CD4-positive, alpha-beta T cell (primary cell): ENCODE measurements around the gene NT5DC1. TPM values are rescaled to one million over a fixed set of nuclear protein-coding genes. Genes with fewer than 3 reads are reported as not detected.
A peak's percentile ranks its signal among the peaks of the same experiment; 100 is the strongest.

Source experiments
- ATAC-seq: fragments of 200-7000 bp; cut with Tn5 transposase; one replicate; pipeline ENCODE4 v1.10.0; 2022; ENCODE audit warnings: mild to moderate bottlenecking; ENCODE audit not compliant: poor library complexity
- CTCF ChIA-PET: fragments of 350-600 bp; sonication (Branson Sonifier 250); formaldehyde crosslinking; loops from one replicate; lab custom pipeline; 2021; ENCODE audit warnings: antibody characterized with exemption, inconsistent platforms; lab: Charles Lee
- POLR2A ChIA-PET: fragments of 350-600 bp; sonication (Branson Sonifier 250); formaldehyde crosslinking; loops from one replicate; lab custom pipeline; 2021; ENCODE audit warnings: antibody characterized with exemption, inconsistent platforms; lab: Charles Lee
- DNase-seq, 14 experiments: peaks; one replicate each; pipeline ENCODE4 v3.0.0-alpha.2; 2013 to 2020; ENCODE audit warnings: mixed read lengths in 2 of 14
- H3K27ac ChIP-seq, 2 donors: one replicate each; pipeline versions ENCODE4 v1.5.1 to v1.7.0; 2013; ENCODE audit warnings: low read length in 2 of 2, low read depth in 1 of 2, mild to moderate bottlenecking in 1 of 2
- H3K27me3 ChIP-seq, 2 experiments: 1 replicate in 1 of 2; 2 replicates in 1 of 2; pipeline versions ENCODE4 v1.6.1 to v1.7.0; 2013; ENCODE audit warnings: low read length in 2 of 2, control low read depth in 1 of 2, mild to moderate bottlenecking in 1 of 2, moderate library complexity in 1 of 2; ENCODE audit not compliant: insufficient read depth in 2 of 2, control insufficient read depth in 1 of 2
- H3K36me3 ChIP-seq: one replicate; pipeline ENCODE4 v1.6.1; 2013; ENCODE audit warnings: low read length, control low read depth; ENCODE audit not compliant: insufficient read depth
- H3K4me1 ChIP-seq: one replicate; pipeline ENCODE4 v1.6.1; 2013; ENCODE audit warnings: low read length, control low read depth; ENCODE audit not compliant: insufficient read depth
- H3K4me3 ChIP-seq: one replicate; pipeline ENCODE4 v1.5.1; 2013; ENCODE audit warnings: mild to moderate bottlenecking, low read length, moderate library complexity
- H3K9me3 ChIP-seq, 2 experiments: 1 replicate in 1 of 2; 2 replicates in 1 of 2; pipeline versions ENCODE4 v1.6.1 to v1.7.0; 2013; ENCODE audit warnings: low read length in 2 of 2, mild to moderate bottlenecking in 2 of 2, control low read depth in 1 of 2, moderate library complexity in 1 of 2; ENCODE audit not compliant: control insufficient read depth in 1 of 2, insufficient read depth in 1 of 2
- H3K27ac Mint-ChIP-seq: one replicate; pipeline ENCODE4 v1.8.0; 2020; ENCODE audit warnings: mixed read lengths
- H3K27me3 Mint-ChIP-seq: one replicate; pipeline ENCODE4 v1.8.0; 2021; ENCODE audit warnings: mixed read lengths
- H3K36me3 Mint-ChIP-seq: one replicate; pipeline ENCODE4 v1.8.0; 2021; ENCODE audit warnings: low read depth, mixed read lengths
- H3K4me1 Mint-ChIP-seq: one replicate; pipeline ENCODE4 v1.8.0; 2021; ENCODE audit warnings: low read depth, mixed read lengths
- H3K4me3 Mint-ChIP-seq: one replicate; pipeline ENCODE4 v1.8.0; 2020; ENCODE audit warnings: mild to moderate bottlenecking, mixed read lengths
- H3K9me3 Mint-ChIP-seq: one replicate; pipeline ENCODE4 v1.8.0; 2020; ENCODE audit warnings: mixed read lengths
- CTCF ChIP-seq: fragments of 200-600 bp; IDR thresholded peaks from one replicate; pipeline ENCODE4 v1.8.0; 2022; ENCODE audit warnings: antibody characterized with exemption, mild to moderate bottlenecking
- intact Hi-C, 2 experiments: fragments of 100-400 bp; cut with DNase I in 1 of 2; cut with micrococcal nuclease in 1 of 2; formaldehyde crosslinking; loops; one replicate each; pipeline versions ENCODE4 v1.15.1 to v1.9.0; 2023 to 2025; cut with DNase I, micrococcal nuclease
- total RNA-seq, 174 experiments: library from RNA in 2 of 174; stranded (reverse) in 2 of 174; gene quantifications; one replicate each; pipeline ENCODE4 v1.2.3 and lab custom pipeline; 2021 to 2026

NT5DC1 gene
- total RNA-seq, 2 experiments from 2014 or later, result 24.2 to 27.2 TPM

DNA sequence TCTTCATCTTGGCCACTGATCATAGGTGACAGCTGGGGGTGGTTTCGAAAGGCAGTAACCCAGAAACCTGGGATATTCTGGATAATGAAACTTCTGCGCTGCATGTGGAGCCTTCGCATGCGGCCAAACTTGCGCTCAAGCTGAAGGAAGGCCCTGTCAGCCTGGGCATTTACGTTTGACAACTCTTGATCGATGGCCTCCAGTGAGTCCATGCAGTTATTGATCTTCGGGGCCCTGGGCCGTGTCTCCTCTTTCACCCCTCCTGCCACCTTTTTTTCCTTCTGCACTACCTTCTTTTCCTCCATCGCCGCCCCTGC lies 152.5 kb downstream of the NT5DC1 start:
- H3K4me1 ChIP-seq, result peaks cover 31% of the 10 kb centered on the region
- ChIA-PET POLR2A (interaction anchor here (1.0 to 6.3 kb wide), 9 partner anchors 10 to 429 kb away, joined by 3 to 122 read pairs (median 7); partner anchors contain the start of genes KPNA5, NT5DC1, RWDD1 and TSPYL1), CTCF (interaction anchor here (0.7 to 1.4 kb wide), 2 partner anchors 16 to 35 kb away, joined by 3 to 6 read pairs; no protein-coding TSS in a partner anchor)
- H3K27ac ChIP-seq, result peak overlapping the region; percentile 92 to 94
- Mint-ChIP-seq H3K27ac (no peak overlapping the region), H3K36me3 (no peaks in the 10 kb centered on the region), H3K4me3 (no peak overlapping the region), H3K27me3 (no peaks in the 10 kb centered on the region), H3K9me3 (no peaks in the 10 kb centered on the region), H3K4me1 (peaks cover 12% of the 10 kb centered on the region)
- no peaks in the 10 kb centered on the region for H3K9me3 ChIP-seq
- TF ChIP-seq CTCF, result no peak
- no peak for ATAC-seq
- no peaks in the 10 kb centered on the region for H3K36me3 ChIP-seq
- DNase-seq, result no peak
- H3K4me3 ChIP-seq, result peak overlapping the region; percentile 91
- intact Hi-C loops, result loop anchor here (5.0 to 10.0 kb wide), 2 partner anchors 412 to 1349 kb away; partner anchors contain the start of genes ZUP1 (in 2 of the 2) and GOPC (in 1 of the 2)
- no peaks in the 10 kb centered on the region for H3K27me3 ChIP-seq

DNA sequence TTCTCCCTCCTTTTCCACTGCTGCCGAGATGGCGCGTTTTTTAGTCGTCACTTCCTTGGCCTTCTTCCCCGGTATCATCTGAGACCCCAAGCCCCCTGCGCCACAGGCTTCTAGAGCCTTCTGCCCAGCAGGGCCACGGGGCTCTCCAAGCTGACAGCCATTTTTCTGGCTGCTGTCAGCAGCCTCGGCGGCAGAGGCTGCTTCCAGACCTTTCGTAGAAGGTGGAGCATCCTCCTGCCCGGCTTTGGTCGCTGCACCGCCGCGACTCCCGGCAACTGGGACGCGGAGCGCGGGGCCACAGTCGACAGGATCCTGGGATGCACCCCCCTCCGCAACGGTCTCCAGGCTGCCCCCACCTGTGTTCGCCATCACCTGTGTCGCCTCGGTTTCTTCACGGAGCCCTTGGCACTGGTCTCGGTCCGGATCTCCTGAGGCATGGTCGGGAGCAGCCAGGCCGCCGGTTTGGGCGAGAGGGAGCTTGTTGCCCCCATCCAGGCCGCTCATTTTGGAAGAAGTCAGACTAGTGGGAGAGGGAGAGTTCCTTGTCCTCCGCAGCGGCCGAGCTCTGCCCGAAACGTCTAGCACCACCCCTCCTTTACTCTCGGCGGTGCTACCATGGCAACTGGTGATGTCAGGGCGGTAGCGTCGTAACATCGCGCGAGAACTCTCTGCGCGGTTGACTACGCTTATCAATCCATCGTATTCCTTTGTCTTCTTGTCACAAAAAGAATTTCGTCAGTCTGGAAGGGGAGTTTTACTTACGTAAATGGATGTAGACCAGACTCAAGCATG lies 153.0 kb downstream of the NT5DC1 start, which contains the start of gene TSPYL4:
Gene TSPYL4 (minus strand): TSS at position 571 of the 792 bp plus-strand sequence. CDS start 67 bp downstream, at position 504.
- DNase-seq (peak; percentile 80 to 98 (median 88)), ATAC-seq (peak; percentile 96)
- H3K27ac ChIP-seq, result peak within 1 kb of the TSS; percentile 92 to 94
- no peaks in the 10 kb centered on the region for H3K27me3 ChIP-seq
- H3K36me3 Mint-ChIP-seq, result no peaks in the 10 kb centered on the region
- H3K27ac Mint-ChIP-seq, result no peak within 1 kb of the TSS
- H3K36me3 ChIP-seq, result no peaks in the 10 kb centered on the region
- intact Hi-C loops, result loop anchor here (1.0 to 10.0 kb wide), 6 partner anchors 15 to 1349 kb away; partner anchors contain the start of genes ZUP1 (in 2 of the 2), GOPC (in 1 of the 2) and TSPYL1 (in 1 of the 2)
- H3K27me3 Mint-ChIP-seq, result no peaks in the 10 kb centered on the region
- peak within 1 kb of the TSS; percentile 91 for H3K4me3 ChIP-seq
- no peak for TF ChIP-seq CTCF
- H3K4me1 ChIP-seq, result peaks cover 31% of the 10 kb centered on the region
- no peaks in the 10 kb centered on the region for H3K9me3 Mint-ChIP-seq
- ChIA-PET CTCF (interaction anchor here (1.0 to 3.7 kb wide), 5 partner anchors 15 to 37 kb away, joined by 3 to 28 read pairs (median 4); no protein-coding TSS in a partner anchor), POLR2A (interaction anchor here (1.0 to 6.3 kb wide), 11 partner anchors 8 to 428 kb away, joined by 3 to 122 read pairs (median 5); partner anchors contain the start of genes KPNA5, NT5DC1, RWDD1 and TSPYL1)
- no peak within 1 kb of the TSS for H3K4me3 Mint-ChIP-seq
- H3K4me1 Mint-ChIP-seq, result peaks cover 6% of the 10 kb centered on the region
- H3K9me3 ChIP-seq, result no peaks in the 10 kb centered on the region

DNA sequence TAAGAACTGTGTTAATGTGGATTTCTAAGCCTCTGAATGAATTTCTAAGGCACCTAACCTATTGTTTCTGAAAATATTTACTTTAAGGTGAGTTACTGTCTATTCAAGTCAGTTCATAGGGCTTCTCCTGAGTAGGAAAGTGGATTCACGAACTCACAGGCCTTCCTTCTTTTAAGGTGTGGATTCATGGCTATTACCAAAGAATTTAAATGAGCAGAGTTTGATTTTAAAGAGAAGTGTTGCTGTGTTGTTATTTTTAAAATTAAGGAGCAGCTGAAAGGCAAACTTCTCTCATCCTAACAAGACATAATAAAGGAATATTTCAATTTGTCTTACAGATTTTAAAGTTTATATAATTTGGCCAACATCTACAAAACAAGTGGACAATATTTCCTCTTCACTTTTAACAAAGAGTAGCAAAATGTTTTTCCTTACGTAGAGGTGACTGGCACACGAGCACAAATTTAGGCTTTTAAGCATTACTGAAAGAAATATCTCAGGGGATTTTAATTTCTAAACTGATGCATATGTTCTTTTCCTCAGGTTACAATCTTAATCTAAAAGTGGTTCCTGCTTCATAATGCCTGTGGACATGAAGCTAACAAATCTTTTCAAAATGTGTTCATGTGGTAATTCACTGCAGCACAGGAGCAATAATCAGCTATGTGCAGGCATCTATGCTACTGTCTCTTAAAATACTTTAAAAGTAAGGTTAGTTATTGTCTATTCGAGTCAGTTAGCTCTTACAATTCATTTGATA lies 153.8 kb downstream of the NT5DC1 start:
- peak in 1 of 14 experiments; percentile 14 for DNase-seq
- intact Hi-C loops, result loop anchor here (1.0 to 10.0 kb wide), 6 partner anchors 14 to 1348 kb away; partner anchors contain the start of genes ZUP1 (in 2 of the 2), GOPC (in 1 of the 2) and TSPYL1 (in 1 of the 2)
- H3K4me3 ChIP-seq, result peak overlapping the region; percentile 91
- no peaks in the 10 kb centered on the region for H3K27me3 Mint-ChIP-seq
- H3K4me1 Mint-ChIP-seq, result no peaks in the 10 kb centered on the region
- no peak overlapping the region for H3K27ac Mint-ChIP-seq
- POLR2A ChIA-PET, result interaction anchor here (0.7 to 6.3 kb wide), 11 partner anchors 9 to 427 kb away, joined by 3 to 122 read pairs (median 5); partner anchors contain the start of genes KPNA5, NT5DC1, RWDD1 and TSPYL1
- H3K27ac ChIP-seq, result peak overlapping the region; percentile 92 to 94
- CTCF ChIA-PET, result interaction anchor here (1.0 to 3.7 kb wide), 5 partner anchors 14 to 38 kb away, joined by 3 to 28 read pairs (median 4); no protein-coding TSS in a partner anchor
- H3K36me3 Mint-ChIP-seq, result no peaks in the 10 kb centered on the region
- H3K9me3 Mint-ChIP-seq, result no peaks in the 10 kb centered on the region
- no peak for ATAC-seq
- no peak for TF ChIP-seq CTCF
- H3K9me3 ChIP-seq, result no peaks in the 10 kb centered on the region
- no peak overlapping the region for H3K4me3 Mint-ChIP-seq
- no peaks in the 10 kb centered on the region for H3K27me3 ChIP-seq
- H3K4me1 ChIP-seq, result peaks cover 31% of the 10 kb centered on the region
- no peaks in the 10 kb centered on the region for H3K36me3 ChIP-seq
